ENCODE data around the gene PAQR5.

PAQR5 gene

GRCh38 chr15:69325456-69325971 lies 26.8 kb downstream of the PAQR5 start:
- no peak for TF ChIP-seq EZH2phosphoT487 (conservative IDR thresholded peaks at IDR 0.05; ENCODE audit: low read length)
- TF ChIP-seq CTCF (IDR thresholded peaks at IDR 0.05; ENCODE audit: insufficient read depth, low read length, poor library complexity, severe bottlenecking), result no peak
- no peak overlapping the region for H3K27ac ChIP-seq (ENCODE audit: low read depth, low read length)
- no peak overlapping the region for H3K9ac ChIP-seq (ENCODE audit: low read length)

GRCh38 chr15:69328080-69328479 lies 29.4 kb downstream of the PAQR5 start:
- no peaks in the 10 kb centered on the region for H4K20me1 ChIP-seq (ENCODE audit: low read depth, low read length)
- H3K4me3 ChIP-seq (ENCODE audit: insufficient read depth, low read length, poor library complexity, severe bottlenecking), result no peak overlapping the region
- H3F3A ChIP-seq (ENCODE audit: insufficient read depth), result no peaks in the 10 kb centered on the region
- no peaks in the 10 kb centered on the region for H3K9me2 ChIP-seq (replicated peaks; ENCODE audit: insufficient read depth, low read length)
- H3K79me2 ChIP-seq (ENCODE audit: insufficient read depth, low read length), result no peaks in the 10 kb centered on the region
- H3K36me3 ChIP-seq (ENCODE audit: low read length), result no peaks in the 10 kb centered on the region
- TF ChIP-seq EZH2phosphoT487 (conservative IDR thresholded peaks at IDR 0.05; ENCODE audit: low read length) (no peak), CTCF (IDR thresholded peaks at IDR 0.05; ENCODE audit: insufficient read depth, low read length, poor library complexity, severe bottlenecking) (no peak)
- no peaks in the 10 kb centered on the region for H3K27me3 ChIP-seq (ENCODE audit: low read length)
- H3K9ac ChIP-seq (ENCODE audit: low read length), result no peak overlapping the region
- H2AFZ ChIP-seq (ENCODE audit: low read depth, low read length, severe bottlenecking), result no peak overlapping the region
- H3K27ac ChIP-seq (ENCODE audit: low read depth, low read length), result no peak overlapping the region
- H3K9me3 ChIP-seq (ENCODE audit: insufficient read depth, low read length), result no peaks in the 10 kb centered on the region
- H3K4me2 ChIP-seq (ENCODE audit: low read depth, low read length, poor library complexity, severe bottlenecking), result no peak overlapping the region

More at GRCh38 chr15:69325456-69325971, 26.8 kb downstream of the PAQR5 start:
- H3K9me3 ChIP-seq (ENCODE audit: insufficient read depth, low read length), result no peaks in the 10 kb centered on the region
- no peaks in the 10 kb centered on the region for H3K79me2 ChIP-seq (ENCODE audit: insufficient read depth, low read length)
- H3K9me2 ChIP-seq (replicated peaks; ENCODE audit: insufficient read depth, low read length), result no peaks in the 10 kb centered on the region
- H3F3A ChIP-seq (ENCODE audit: insufficient read depth), result no peaks in the 10 kb centered on the region
- no peak overlapping the region for H2AFZ ChIP-seq (ENCODE audit: low read depth, low read length, severe bottlenecking)
- H3K36me3 ChIP-seq (ENCODE audit: low read length), result no peaks in the 10 kb centered on the region
- no peaks in the 10 kb centered on the region for H4K20me1 ChIP-seq (ENCODE audit: low read depth, low read length)
- no peaks in the 10 kb centered on the region for H3K27me3 ChIP-seq (ENCODE audit: low read length)
- H3K4me3 ChIP-seq (ENCODE audit: insufficient read depth, low read length, poor library complexity, severe bottlenecking), result no peak overlapping the region
- H3K4me2 ChIP-seq (ENCODE audit: low read depth, low read length, poor library complexity, severe bottlenecking), result no peak overlapping the region

DNA sequence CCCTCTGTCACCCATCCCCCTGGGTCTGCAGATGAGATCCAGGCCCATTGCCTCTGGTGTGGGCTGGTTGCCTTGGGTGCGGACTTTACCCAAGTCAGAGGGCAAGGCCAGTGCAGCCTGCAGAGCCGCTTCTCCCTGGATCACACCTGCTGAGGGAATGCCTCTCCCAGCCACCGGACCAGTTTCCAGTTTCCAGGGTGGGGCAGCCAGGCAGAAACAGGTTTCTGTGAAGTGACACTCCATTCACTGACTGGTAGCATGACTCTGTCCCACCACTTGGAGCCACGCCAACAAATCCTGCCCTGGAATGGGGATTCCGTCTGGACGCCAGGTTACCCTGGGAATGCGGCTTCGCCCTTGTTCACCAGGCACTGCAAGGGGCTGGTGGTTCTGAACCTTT lies 30.0 kb downstream of the PAQR5 start:
- Histone ChIP-seq H3K27ac (ENCODE audit: low read depth, low read length) (no peak overlapping the region), H4K20me1 (ENCODE audit: low read depth, low read length) (no peaks in the 10 kb centered on the region), H3K27me3 (ENCODE audit: low read length) (no peaks in the 10 kb centered on the region), H3K4me2 (ENCODE audit: low read depth, low read length, poor library complexity, severe bottlenecking) (no peak overlapping the region), H3K9me3 (ENCODE audit: insufficient read depth, low read length) (no peaks in the 10 kb centered on the region), H3K4me3 (ENCODE audit: insufficient read depth, low read length, poor library complexity, severe bottlenecking) (no peak overlapping the region), H3K36me3 (ENCODE audit: low read length) (no peaks in the 10 kb centered on the region), H3K79me2 (ENCODE audit: insufficient read depth, low read length) (no peaks in the 10 kb centered on the region), H3F3A (ENCODE audit: insufficient read depth) (no peaks in the 10 kb centered on the region), H2AFZ (ENCODE audit: low read depth, low read length, severe bottlenecking) (no peak overlapping the region), H3K9ac (ENCODE audit: low read length) (no peak overlapping the region), H3K9me2 (replicated peaks; ENCODE audit: insufficient read depth, low read length) (no peaks in the 10 kb centered on the region)
- TF ChIP-seq EZH2phosphoT487 (conservative IDR thresholded peaks at IDR 0.05; ENCODE audit: low read length) (no peak), CTCF (IDR thresholded peaks at IDR 0.05; ENCODE audit: insufficient read depth, low read length, poor library complexity, severe bottlenecking) (no peak)
